Nephron (organoid): ENCODE data around the gene UBR2.
A peak's percentile ranks its signal among the peaks of the same experiment; 100 is the strongest.
"Not testable (repeated sequence)": the region's sequence is repeated elsewhere in the genome, so short reads cannot be mapped to it uniquely, and the experiment has no call there.

Experiments
- H3K27ac Mint-ChIP-seq, 3 experiments: 2 replicates each; pipeline ENCODE4 v1.8.0; 2020; ENCODE audit warnings: mixed read lengths in 3 of 3, mild to moderate bottlenecking in 2 of 3, moderate library complexity in 1 of 3
- H3K27me3 Mint-ChIP-seq: 2 replicates; pipeline ENCODE4 v1.8.0; 2021; ENCODE audit warnings: low read depth, mild to moderate bottlenecking, moderate library complexity, mixed read lengths
- H3K36me3 Mint-ChIP-seq: 2 replicates; pipeline ENCODE4 v1.8.0; 2020; ENCODE audit warnings: low read depth, mixed read lengths
- H3K4me1 Mint-ChIP-seq: 2 replicates; pipeline ENCODE4 v1.8.0; 2020; ENCODE audit warnings: mixed read lengths
- H3K4me3 Mint-ChIP-seq, 3 experiments: 2 replicates each; pipeline ENCODE4 v1.8.0; 2020; ENCODE audit warnings: mild to moderate bottlenecking in 3 of 3, mixed read lengths in 3 of 3, moderate library complexity in 2 of 3
- H3K9me3 Mint-ChIP-seq: 2 replicates; pipeline ENCODE4 v1.8.0; 2020; ENCODE audit warnings: mixed read lengths
- TF ChIP-seq, protein P1 (sequence below), 3 experiments: fragments of 200-600 bp; sonication (generic); IDR thresholded peaks; one replicate each; pipeline ENCODE4 v1.5.0; 2021; ENCODE audit warnings: antibody characterized with exemption in 3 of 3; ENCODE audit not compliant: unreplicated experiment in 3 of 3

The UBR2 gene

GRCh38 chr6:42556462-42556861, 7.4 kb upstream of the UBR2 start:
- Mint-ChIP-seq H3K27me3 (no peaks in the 10 kb centered on the region), H3K36me3 (no peaks in the 10 kb centered on the region), H3K27ac (no peak overlapping the region), H3K9me3 (no peaks in the 10 kb centered on the region), H3K4me1 (no peaks in the 10 kb centered on the region), H3K4me3 (no peak overlapping the region)
- TF ChIP-seq, protein P1, sequence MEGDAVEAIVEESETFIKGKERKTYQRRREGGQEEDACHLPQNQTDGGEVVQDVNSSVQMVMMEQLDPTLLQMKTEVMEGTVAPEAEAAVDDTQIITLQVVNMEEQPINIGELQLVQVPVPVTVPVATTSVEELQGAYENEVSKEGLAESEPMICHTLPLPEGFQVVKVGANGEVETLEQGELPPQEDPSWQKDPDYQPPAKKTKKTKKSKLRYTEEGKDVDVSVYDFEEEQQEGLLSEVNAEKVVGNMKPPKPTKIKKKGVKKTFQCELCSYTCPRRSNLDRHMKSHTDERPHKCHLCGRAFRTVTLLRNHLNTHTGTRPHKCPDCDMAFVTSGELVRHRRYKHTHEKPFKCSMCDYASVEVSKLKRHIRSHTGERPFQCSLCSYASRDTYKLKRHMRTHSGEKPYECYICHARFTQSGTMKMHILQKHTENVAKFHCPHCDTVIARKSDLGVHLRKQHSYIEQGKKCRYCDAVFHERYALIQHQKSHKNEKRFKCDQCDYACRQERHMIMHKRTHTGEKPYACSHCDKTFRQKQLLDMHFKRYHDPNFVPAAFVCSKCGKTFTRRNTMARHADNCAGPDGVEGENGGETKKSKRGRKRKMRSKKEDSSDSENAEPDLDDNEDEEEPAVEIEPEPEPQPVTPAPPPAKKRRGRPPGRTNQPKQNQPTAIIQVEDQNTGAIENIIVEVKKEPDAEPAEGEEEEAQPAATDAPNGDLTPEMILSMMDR (IDR thresholded peaks at IDR 0.05; ENCODE audit: unreplicated experiment in 3 of 3) = no peak

DNA sequence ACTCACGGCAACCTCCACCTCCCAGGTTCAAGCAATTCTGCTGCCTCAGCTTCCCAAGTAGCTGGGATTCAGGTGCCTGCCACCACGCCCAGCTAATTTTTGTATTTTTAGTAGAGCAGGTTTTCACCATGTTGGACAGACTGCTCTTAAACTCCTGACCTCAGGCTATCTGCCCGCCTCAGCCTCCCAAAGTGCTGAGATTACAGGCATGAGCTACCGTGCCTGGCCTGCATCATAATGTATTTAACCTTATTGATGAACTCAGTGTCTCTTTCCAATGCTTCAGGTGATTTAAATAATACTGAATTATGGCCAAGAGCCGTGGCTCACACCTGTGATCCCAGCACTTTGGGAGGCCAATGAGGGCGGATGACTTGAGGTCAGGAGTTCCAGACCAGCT, 4.6 kb upstream of the UBR2 start:
- not testable (repeated sequence) for H3K27ac Mint-ChIP-seq, H3K27me3 Mint-ChIP-seq, H3K9me3 Mint-ChIP-seq, H3K4me3 Mint-ChIP-seq, H3K36me3 Mint-ChIP-seq, H3K4me1 Mint-ChIP-seq

- TF ChIP-seq, protein P1 (IDR thresholded peaks at IDR 0.05; ENCODE audit: unreplicated experiment in 3 of 3) = no peak
- peaks cover 11% of the 10 kb centered on the region for H3K4me1 Mint-ChIP-seq
- no peak overlapping the region for H3K4me3 Mint-ChIP-seq
- peaks cover 11% of the 10 kb centered on the region for H3K36me3 Mint-ChIP-seq
- H3K9me3 Mint-ChIP-seq = no peaks in the 10 kb centered on the region
- H3K27ac Mint-ChIP-seq = no peak overlapping the region
- no peaks in the 10 kb centered on the region for H3K27me3 Mint-ChIP-seq
Observed at GRCh38 chr6:42561986-42562385, 1.8 kb upstream of the UBR2 start.

DNA sequence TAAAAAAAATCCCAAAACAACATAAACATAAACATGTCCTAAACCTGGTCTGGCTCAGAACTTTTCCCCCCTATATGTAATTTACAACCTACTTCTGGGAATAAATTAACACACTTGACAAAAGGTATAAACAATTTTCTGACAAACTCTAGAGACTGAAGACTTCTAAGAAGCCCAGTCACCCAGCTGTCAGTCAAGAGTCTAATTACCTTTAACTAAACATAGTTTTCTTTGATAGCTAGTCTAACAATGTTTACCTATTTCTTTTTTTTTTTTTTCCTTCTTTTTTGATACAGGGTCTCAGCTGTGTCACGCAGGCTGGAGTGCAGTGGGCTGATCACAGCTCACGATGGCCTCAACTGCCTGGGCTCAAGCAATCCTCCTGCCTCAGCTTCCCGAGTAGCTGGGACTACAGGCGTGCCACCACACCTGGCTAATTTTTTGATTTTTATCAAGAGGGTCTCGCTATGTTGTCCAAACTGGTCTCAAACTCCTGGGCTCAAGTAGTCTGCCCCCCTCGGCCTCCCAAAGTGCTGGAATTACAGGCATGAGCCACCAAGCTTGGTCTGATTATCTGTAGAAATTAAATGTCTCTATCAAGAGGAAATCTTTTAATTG, 932 bp upstream of the UBR2 start:
- peaks cover 15% of the 10 kb centered on the region for H3K36me3 Mint-ChIP-seq
- H3K27ac Mint-ChIP-seq = no peak overlapping the region
- TF ChIP-seq, protein P1 (IDR thresholded peaks at IDR 0.05; ENCODE audit: unreplicated experiment in 3 of 3) = no peak
- peak overlapping the region; percentile 96 to 99 (median 96) for H3K4me3 Mint-ChIP-seq
- H3K4me1 Mint-ChIP-seq = peaks cover 11% of the 10 kb centered on the region
- no peaks in the 10 kb centered on the region for H3K27me3 Mint-ChIP-seq
- no peaks in the 10 kb centered on the region for H3K9me3 Mint-ChIP-seq

DNA sequence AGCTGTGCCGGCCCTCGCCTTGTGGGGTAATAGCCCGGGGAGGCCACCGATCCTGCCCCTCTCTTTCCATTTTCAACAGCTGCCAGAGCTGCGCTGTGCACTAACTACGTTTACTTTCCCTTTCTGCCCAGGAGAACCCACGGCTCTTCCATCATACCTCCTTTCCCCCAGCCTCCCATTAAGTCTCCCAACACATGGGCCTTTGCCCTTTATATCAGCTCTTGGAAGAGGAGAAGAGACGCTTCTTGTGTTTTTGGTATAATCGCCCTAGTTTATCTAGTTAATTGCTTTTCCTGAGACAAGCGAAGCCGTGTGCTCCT, 637 bp downstream of the UBR2 start:
- TF ChIP-seq, protein P1 (IDR thresholded peaks at IDR 0.05; ENCODE audit: unreplicated experiment in 3 of 3) = no peak
- peak overlapping the region; percentile 89 to 99 (median 97) for H3K27ac Mint-ChIP-seq
- no peaks in the 10 kb centered on the region for H3K27me3 Mint-ChIP-seq
- peaks cover 11% of the 10 kb centered on the region for H3K4me1 Mint-ChIP-seq
- H3K4me3 Mint-ChIP-seq = peak overlapping the region; percentile 96 to 99 (median 96)
- no peaks in the 10 kb centered on the region for H3K9me3 Mint-ChIP-seq
- H3K36me3 Mint-ChIP-seq = peaks cover 15% of the 10 kb centered on the region

DNA sequence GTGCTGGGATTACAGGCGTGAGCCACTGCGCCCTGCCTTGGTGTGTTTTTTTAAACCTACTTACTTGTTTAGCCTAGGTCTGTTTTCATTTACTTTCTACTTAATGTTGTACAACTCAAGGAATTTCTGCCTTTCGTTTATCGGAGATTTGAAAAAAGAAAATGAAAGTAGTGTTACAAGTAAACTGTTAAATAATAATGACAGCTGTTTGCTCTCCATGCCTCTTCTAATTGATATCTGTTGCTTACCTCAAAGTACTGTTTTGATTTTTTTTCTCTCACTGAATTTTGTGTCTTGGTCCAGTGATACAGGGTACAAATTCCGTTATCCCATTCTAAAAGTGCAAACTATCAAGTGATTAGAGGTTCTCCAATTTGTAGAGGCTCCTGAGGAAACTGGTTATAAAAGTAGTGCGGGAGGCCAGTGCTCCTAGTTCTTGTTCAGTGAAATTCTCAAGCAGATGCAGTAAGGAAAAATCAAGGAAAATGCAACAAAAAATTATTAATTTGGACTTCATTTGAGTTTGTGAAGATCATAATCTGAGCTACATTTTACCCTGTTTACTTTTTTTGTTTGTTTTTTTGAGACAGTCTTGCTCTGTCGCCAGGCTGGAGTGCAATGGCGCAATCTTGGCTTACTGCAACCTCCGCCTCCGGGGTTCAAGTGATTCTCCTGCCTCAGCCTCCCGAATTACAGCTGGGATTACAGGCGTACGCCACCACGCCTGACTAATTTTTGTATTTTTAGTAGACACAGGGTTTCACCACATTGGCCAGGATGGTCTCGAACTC, 2.2 kb downstream of the UBR2 start:
- peak overlapping the region in 2 of 3 experiments; percentile 30 to 84 for H3K27ac Mint-ChIP-seq
- peaks cover 11% of the 10 kb centered on the region for H3K4me1 Mint-ChIP-seq
- TF ChIP-seq, protein P1 (IDR thresholded peaks at IDR 0.05; ENCODE audit: unreplicated experiment in 3 of 3) = no peak
- H3K27me3 Mint-ChIP-seq = no peaks in the 10 kb centered on the region
- no peaks in the 10 kb centered on the region for H3K9me3 Mint-ChIP-seq
- peak overlapping the region; percentile 96 to 99 (median 96) for H3K4me3 Mint-ChIP-seq
- peaks cover 15% of the 10 kb centered on the region for H3K36me3 Mint-ChIP-seq
